Endodermal cell (in vitro differentiated cells): ENCODE results near the gene HECW1. TPM values are rescaled to one million over a fixed set of nuclear protein-coding genes. Genes with fewer than 3 reads are reported as not detected.

Experiments
- DNase-seq: peaks from one replicate; pipeline ENCODE4 v3.0.0-alpha.2; 2017
- H3K27ac ChIP-seq: 2 replicates; pipeline ENCODE4 v1.5.1; 2013; ENCODE audit warnings: mild to moderate bottlenecking, low read depth, low read length, moderate library complexity
- H3K27me3 ChIP-seq: 2 replicates; pipeline ENCODE4 v1.6.1; 2013; ENCODE audit warnings: mild to moderate bottlenecking, low read length, moderate library complexity; ENCODE audit not compliant: insufficient read depth, control insufficient read depth, poor library complexity, severe bottlenecking
- H3K36me3 ChIP-seq: 2 replicates; pipeline ENCODE4 v1.7.0; 2013; ENCODE audit warnings: mild to moderate bottlenecking, low read length, moderate library complexity; ENCODE audit not compliant: control insufficient read depth, insufficient read depth
- H3K4me1 ChIP-seq: one replicate; pipeline ENCODE4 v1.7.0; 2013; ENCODE audit warnings: low read length; ENCODE audit not compliant: control insufficient read depth, insufficient read depth
- H3K4me3 ChIP-seq: 2 replicates; pipeline ENCODE4 v1.5.1; 2013; ENCODE audit warnings: mild to moderate bottlenecking, low read length, moderate library complexity
- H3K9ac ChIP-seq: 2 replicates; pipeline ENCODE4 v1.6.1; 2013; ENCODE audit warnings: mild to moderate bottlenecking, low read length, moderate library complexity; ENCODE audit not compliant: poor library complexity, severe bottlenecking; ENCODE audit errors: extremely low read depth
- H3K9me3 ChIP-seq: 2 replicates; pipeline ENCODE4 v1.6.1; 2013; ENCODE audit warnings: mild to moderate bottlenecking, low read length, moderate library complexity; ENCODE audit not compliant: control insufficient read depth
- H3K27ac Mint-ChIP-seq: 2 replicates; pipeline ENCODE4 v1.8.0; 2020; ENCODE audit warnings: mixed read lengths
- H3K27me3 Mint-ChIP-seq: 2 replicates; pipeline ENCODE4 v1.8.0; 2021; ENCODE audit warnings: mild to moderate bottlenecking, mixed read lengths; ENCODE audit not compliant: insufficient read depth
- H3K36me3 Mint-ChIP-seq: 2 replicates; pipeline ENCODE4 v1.8.0; 2020; ENCODE audit warnings: low read depth, mixed read lengths
- H3K4me1 Mint-ChIP-seq: 2 replicates; pipeline ENCODE4 v1.8.0; 2020; ENCODE audit warnings: mixed read lengths
- H3K4me3 Mint-ChIP-seq: 2 replicates; pipeline ENCODE4 v1.8.0; 2020; ENCODE audit warnings: mild to moderate bottlenecking, moderate library complexity, mixed read lengths
- H3K9me3 Mint-ChIP-seq: 2 replicates; pipeline ENCODE4 v1.8.0; 2020; ENCODE audit warnings: mild to moderate bottlenecking, mixed read lengths
- WGBS, 2 experiments: methylation state at CpG; one replicate each; pipeline versions ENCODE4 v1.1.5 to v1.1.7; 2013; ENCODE audit warnings: missing lambda C conversion rate in 2 of 2, mixed read lengths in 1 of 2; ENCODE audit not compliant: insufficient coverage in 1 of 2, insufficient read length in 1 of 2; 5-methylcytosine and 5-hydroxymethylcytosine counted together
- total RNA-seq, 2 donors: library from RNA; stranded (reverse); fragmentation: NEBNext Ultra II Directional in 1 of 2; extraction: Animal tissue kit (Norgen Biotek cat#: 25700) in 1 of 2; gene quantifications; 2 replicates in 1 of 2; 3 replicates in 1 of 2; pipeline ENCODE4 v1.2.1, GENCODE V29; 2021
- TF ChIP-seq, protein P1 (sequence below): fragments of 200-600 bp; sonication (generic); conservative IDR thresholded peaks from 2 replicates; pipeline ENCODE4 v1.5.0; 2021; ENCODE audit warnings: antibody characterized with exemption, mild to moderate bottlenecking

The HECW1 gene
- total RNA-seq, 2 donors from 2014 or later = 4.6 to 12.0 TPM

DNA sequence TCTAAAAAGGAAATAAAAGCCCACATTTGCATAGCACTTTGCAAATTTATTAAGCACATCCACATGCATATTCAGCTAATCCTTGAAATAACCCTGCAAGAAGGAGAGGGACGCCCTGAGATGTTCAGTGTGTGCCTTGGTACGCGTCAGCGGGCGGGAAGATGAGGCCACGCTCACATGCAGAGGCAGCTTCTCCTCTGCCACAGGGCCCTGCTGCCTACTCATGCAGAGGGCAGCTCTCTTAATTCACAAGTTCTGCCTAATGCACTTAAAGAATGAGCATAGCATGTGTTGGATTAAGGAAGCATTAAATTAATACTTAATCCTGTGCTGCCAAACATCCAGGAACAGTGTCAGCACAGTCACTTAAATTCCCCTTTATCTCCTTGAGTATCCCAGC is 132.3 kb downstream of the HECW1 start:
- Mint-ChIP-seq H3K36me3 (no peaks in the 10 kb centered on the region), H3K4me1 (peaks cover 10% of the 10 kb centered on the region), H3K27ac (no peak overlapping the region), H3K4me3 (no peak overlapping the region), H3K9me3 (no peaks in the 10 kb centered on the region), H3K27me3 (no peaks in the 10 kb centered on the region)
- DNase-seq = no peak
- H3K36me3 ChIP-seq = no peaks in the 10 kb centered on the region
- H3K9me3 ChIP-seq = no peaks in the 10 kb centered on the region
- H3K4me3 ChIP-seq = no peak overlapping the region
- TF ChIP-seq, protein P1, sequence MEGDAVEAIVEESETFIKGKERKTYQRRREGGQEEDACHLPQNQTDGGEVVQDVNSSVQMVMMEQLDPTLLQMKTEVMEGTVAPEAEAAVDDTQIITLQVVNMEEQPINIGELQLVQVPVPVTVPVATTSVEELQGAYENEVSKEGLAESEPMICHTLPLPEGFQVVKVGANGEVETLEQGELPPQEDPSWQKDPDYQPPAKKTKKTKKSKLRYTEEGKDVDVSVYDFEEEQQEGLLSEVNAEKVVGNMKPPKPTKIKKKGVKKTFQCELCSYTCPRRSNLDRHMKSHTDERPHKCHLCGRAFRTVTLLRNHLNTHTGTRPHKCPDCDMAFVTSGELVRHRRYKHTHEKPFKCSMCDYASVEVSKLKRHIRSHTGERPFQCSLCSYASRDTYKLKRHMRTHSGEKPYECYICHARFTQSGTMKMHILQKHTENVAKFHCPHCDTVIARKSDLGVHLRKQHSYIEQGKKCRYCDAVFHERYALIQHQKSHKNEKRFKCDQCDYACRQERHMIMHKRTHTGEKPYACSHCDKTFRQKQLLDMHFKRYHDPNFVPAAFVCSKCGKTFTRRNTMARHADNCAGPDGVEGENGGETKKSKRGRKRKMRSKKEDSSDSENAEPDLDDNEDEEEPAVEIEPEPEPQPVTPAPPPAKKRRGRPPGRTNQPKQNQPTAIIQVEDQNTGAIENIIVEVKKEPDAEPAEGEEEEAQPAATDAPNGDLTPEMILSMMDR = no peak
- no peak overlapping the region for H3K9ac ChIP-seq
- no peak overlapping the region for H3K27ac ChIP-seq
- H3K27me3 ChIP-seq = no peaks in the 10 kb centered on the region
- WGBS, 2 experiments = 96% methylated on average over 6 of the region's 6 CpGs; no CpG with 5 or more reads in 1 of the 2 experiments
- H3K4me1 ChIP-seq = no peaks in the 10 kb centered on the region

DNA sequence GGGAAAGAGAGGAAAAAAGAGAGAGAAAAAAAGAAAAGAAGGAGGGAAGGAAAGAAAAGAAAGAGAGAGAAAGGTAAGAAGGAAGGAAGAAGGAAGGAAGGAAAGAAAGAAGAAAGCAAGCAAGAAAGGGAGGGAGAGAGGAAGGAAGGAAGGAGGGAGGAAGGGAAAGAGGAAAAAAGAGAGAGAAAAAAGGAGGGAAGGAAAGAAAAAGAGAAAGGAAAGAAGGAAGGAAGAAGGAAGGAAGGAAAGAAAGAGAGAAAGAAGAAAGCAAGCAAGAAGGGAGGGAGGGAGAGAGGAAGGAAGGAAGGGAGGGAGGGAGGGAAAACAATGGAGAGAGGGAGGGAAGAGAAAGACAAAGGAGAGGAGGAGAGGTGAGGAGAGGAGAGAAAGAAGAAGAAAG is 135.3 kb downstream of the HECW1 start:
- Histone ChIP-seq H3K27me3 (no peaks in the 10 kb centered on the region), H3K4me1 (no peaks in the 10 kb centered on the region), H3K9me3 (no peaks in the 10 kb centered on the region), H3K4me3 (no peak overlapping the region), H3K36me3 (no peaks in the 10 kb centered on the region), H3K9ac (no peak overlapping the region), H3K27ac (no peak overlapping the region)
- peaks cover 10% of the 10 kb centered on the region for H3K4me1 Mint-ChIP-seq
- TF ChIP-seq, protein P1 = no peak
- DNase-seq = no peak
- no peaks in the 10 kb centered on the region for H3K9me3 Mint-ChIP-seq
- H3K4me3 Mint-ChIP-seq = no peak overlapping the region
- H3K27ac Mint-ChIP-seq = no peak overlapping the region
- H3K36me3 Mint-ChIP-seq = no peaks in the 10 kb centered on the region
- H3K27me3 Mint-ChIP-seq = no peaks in the 10 kb centered on the region

DNA sequence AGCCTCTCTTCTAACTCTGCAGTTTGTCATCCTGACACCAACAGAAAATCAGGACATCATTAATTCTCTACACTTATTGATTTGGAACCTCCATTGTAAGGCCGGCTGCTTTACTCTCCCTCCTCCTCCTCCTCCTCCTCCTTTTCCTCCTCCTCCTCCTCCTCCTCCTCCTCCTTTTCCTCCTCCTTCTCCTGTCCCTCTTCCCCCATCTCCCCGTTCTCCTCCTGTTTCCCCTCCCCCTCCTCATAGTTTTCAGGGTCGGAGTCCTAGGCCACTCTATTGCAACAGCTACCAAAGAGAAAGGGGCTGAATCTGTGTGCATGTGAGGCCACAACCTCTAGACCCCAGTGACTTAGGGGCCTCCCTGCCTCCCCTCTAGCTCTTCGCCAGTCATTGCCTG is 136.1 kb downstream of the HECW1 start:
- Histone ChIP-seq H3K9me3 (no peaks in the 10 kb centered on the region), H3K27me3 (no peaks in the 10 kb centered on the region), H3K27ac (no peak overlapping the region), H3K9ac (no peak overlapping the region), H3K36me3 (no peaks in the 10 kb centered on the region), H3K4me3 (no peak overlapping the region), H3K4me1 (no peaks in the 10 kb centered on the region)
- TF ChIP-seq, protein P1 = no peak
- DNase-seq = no peak
- Mint-ChIP-seq H3K9me3 (no peaks in the 10 kb centered on the region), H3K27me3 (no peaks in the 10 kb centered on the region), H3K27ac (no peak overlapping the region), H3K36me3 (no peaks in the 10 kb centered on the region), H3K4me1 (peaks cover 10% of the 10 kb centered on the region), H3K4me3 (no peak overlapping the region)
- 83 to 99% methylated on average over 2 to 3 of the region's 4 CpGs for WGBS, 2 experiments
